PC-9 (cell line): Measurements from ENCODE around the gene ATP8B2.
"Not testable (repeated sequence)": the region's sequence is repeated elsewhere in the genome, so short reads cannot be mapped to it uniquely, and the experiment has no call there.

Source experiments
- EZH2 ChIP-seq: fragments of 200-600 bp; sonication (generic); IDR thresholded peaks from 2 replicates; pipeline ENCODE4 v1.8.0; 2017; ENCODE audit warnings: antibody characterized with exemption, low read depth
- TF ChIP-seq, protein P1 (sequence below): fragments of 200-600 bp; sonication (generic); conservative IDR thresholded peaks from 2 replicates; pipeline ENCODE4 v1.6.1; 2017; ENCODE audit warnings: mixed run types, antibody characterized with exemption, mild to moderate bottlenecking, moderate library complexity

GRCh38 chr1:154341366-154341765 lies 16.0 kb downstream of the ATP8B2 start:
- TF ChIP-seq, protein P1, sequence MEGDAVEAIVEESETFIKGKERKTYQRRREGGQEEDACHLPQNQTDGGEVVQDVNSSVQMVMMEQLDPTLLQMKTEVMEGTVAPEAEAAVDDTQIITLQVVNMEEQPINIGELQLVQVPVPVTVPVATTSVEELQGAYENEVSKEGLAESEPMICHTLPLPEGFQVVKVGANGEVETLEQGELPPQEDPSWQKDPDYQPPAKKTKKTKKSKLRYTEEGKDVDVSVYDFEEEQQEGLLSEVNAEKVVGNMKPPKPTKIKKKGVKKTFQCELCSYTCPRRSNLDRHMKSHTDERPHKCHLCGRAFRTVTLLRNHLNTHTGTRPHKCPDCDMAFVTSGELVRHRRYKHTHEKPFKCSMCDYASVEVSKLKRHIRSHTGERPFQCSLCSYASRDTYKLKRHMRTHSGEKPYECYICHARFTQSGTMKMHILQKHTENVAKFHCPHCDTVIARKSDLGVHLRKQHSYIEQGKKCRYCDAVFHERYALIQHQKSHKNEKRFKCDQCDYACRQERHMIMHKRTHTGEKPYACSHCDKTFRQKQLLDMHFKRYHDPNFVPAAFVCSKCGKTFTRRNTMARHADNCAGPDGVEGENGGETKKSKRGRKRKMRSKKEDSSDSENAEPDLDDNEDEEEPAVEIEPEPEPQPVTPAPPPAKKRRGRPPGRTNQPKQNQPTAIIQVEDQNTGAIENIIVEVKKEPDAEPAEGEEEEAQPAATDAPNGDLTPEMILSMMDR, result not testable (repeated sequence)
- TF ChIP-seq EZH2, result not testable (repeated sequence)
